ENCODE results near the gene PDE9A.

The PDE9A gene

DNA sequence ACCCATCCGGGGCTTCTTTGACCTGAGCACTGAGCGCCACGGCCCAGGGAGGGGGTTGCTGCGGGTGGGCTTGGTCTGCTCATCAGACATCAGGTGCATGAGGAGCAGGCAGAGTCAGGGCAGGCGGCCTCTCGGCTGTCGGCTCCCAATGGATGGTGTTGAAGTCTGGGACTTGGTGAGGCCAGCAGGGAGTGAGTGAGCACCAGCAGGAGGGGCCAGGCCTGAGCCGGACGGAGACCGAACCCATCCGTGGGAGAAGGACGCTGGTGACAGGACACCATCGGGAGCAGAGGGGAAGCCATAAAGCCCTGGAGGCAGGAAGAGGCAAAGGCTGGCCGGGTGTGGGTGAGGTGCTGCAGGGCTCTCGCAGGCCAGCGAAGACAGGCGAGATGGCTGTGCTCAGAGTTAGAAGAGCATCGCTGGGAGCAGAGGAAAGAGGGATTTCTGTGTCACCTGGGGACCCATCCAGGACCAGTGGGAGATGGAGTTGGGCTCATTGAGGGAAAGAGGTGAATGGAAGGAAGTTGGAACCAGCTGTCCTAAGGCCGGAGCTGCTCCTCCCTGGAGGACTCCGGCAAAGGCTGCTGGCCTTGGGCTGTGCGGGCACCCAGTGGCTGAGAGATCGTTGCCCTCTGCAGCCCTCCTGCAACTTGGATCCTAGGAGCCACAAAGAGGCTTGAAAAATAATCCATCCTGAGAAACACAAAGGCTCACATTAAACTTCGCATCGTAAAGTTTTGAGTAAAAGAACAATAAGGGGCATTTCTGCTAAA, 49.9 kb downstream of the PDE9A start:
- H3K4me1 ChIP-seq (ENCODE audit: low read length): no peaks in the 10 kb centered on the region
- DNase-seq: no peak
- no peaks in the 10 kb centered on the region for H3F3A ChIP-seq (ENCODE audit: insufficient read depth, low read length)
- H3K9me3 ChIP-seq (replicated peaks; ENCODE audit: insufficient read depth, low read length): no peaks in the 10 kb centered on the region
- H2AFZ ChIP-seq (ENCODE audit: low read length): no peak overlapping the region
- H3K36me3 ChIP-seq (replicated peaks; ENCODE audit: insufficient read depth, low read length): no peaks in the 10 kb centered on the region
- H4K20me1 ChIP-seq (ENCODE audit: insufficient read depth, low read length): no peaks in the 10 kb centered on the region
- no peak overlapping the region for H3K27ac ChIP-seq (ENCODE audit: low read length)
- H3K9ac ChIP-seq (ENCODE audit: low read length): no peak overlapping the region
- peaks cover 100% of the 10 kb centered on the region for H3K27me3 ChIP-seq (replicated peaks; ENCODE audit: insufficient read depth, low read length)
- H3K79me2 ChIP-seq (ENCODE audit: low read length): no peaks in the 10 kb centered on the region
- H3K9me2 ChIP-seq (replicated peaks; ENCODE audit: insufficient read depth, low read length): no peaks in the 10 kb centered on the region
- no peak overlapping the region for H3K4me2 ChIP-seq (ENCODE audit: low read depth, low read length)
- no peak overlapping the region for H3K4me3 ChIP-seq (ENCODE audit: low read length)
- no peak for TF ChIP-seq EZH2phosphoT487 (IDR thresholded peaks at IDR 0.05; ENCODE audit: low read length)
- TF ChIP-seq CTCF (IDR thresholded peaks at IDR 0.05; ENCODE audit: low read length): no peak
- no peak for TF ChIP-seq EZH2 (optimal IDR thresholded peaks at IDR 0.05; ENCODE audit: low read depth, low read length)

GRCh38 chr21:42703965-42704364, 50.5 kb downstream of the PDE9A start:
- TF ChIP-seq EZH2phosphoT487 (IDR thresholded peaks at IDR 0.05; ENCODE audit: low read length) (no peak), EZH2 (optimal IDR thresholded peaks at IDR 0.05; ENCODE audit: low read depth, low read length) (peak; percentile 55), CTCF (IDR thresholded peaks at IDR 0.05; ENCODE audit: low read length) (no peak)
- Histone ChIP-seq H3K27ac (ENCODE audit: low read length) (no peak overlapping the region), H3K9me2 (replicated peaks; ENCODE audit: insufficient read depth, low read length) (no peaks in the 10 kb centered on the region), H2AFZ (ENCODE audit: low read length) (no peak overlapping the region), H3K4me1 (ENCODE audit: low read length) (no peaks in the 10 kb centered on the region), H3K4me3 (ENCODE audit: low read length) (no peak overlapping the region), H3K79me2 (ENCODE audit: low read length) (no peaks in the 10 kb centered on the region), H3K36me3 (replicated peaks; ENCODE audit: insufficient read depth, low read length) (no peaks in the 10 kb centered on the region), H3K9me3 (replicated peaks; ENCODE audit: insufficient read depth, low read length) (no peaks in the 10 kb centered on the region), H3K9ac (ENCODE audit: low read length) (no peak overlapping the region), H3K4me2 (ENCODE audit: low read depth, low read length) (no peak overlapping the region), H3K27me3 (replicated peaks; ENCODE audit: insufficient read depth, low read length) (peaks cover 100% of the 10 kb centered on the region), H3F3A (ENCODE audit: insufficient read depth, low read length) (no peaks in the 10 kb centered on the region), H4K20me1 (ENCODE audit: insufficient read depth, low read length) (no peaks in the 10 kb centered on the region)
- DNase-seq: no peak

GRCh38 chr21:42704861-42705260, 51.4 kb downstream of the PDE9A start:
- Histone ChIP-seq H2AFZ (ENCODE audit: low read length) (no peak overlapping the region), H3K36me3 (replicated peaks; ENCODE audit: insufficient read depth, low read length) (no peaks in the 10 kb centered on the region), H3K79me2 (ENCODE audit: low read length) (no peaks in the 10 kb centered on the region), H3K4me2 (ENCODE audit: low read depth, low read length) (no peak overlapping the region), H3K4me3 (ENCODE audit: low read length) (no peak overlapping the region), H3K9me2 (replicated peaks; ENCODE audit: insufficient read depth, low read length) (no peaks in the 10 kb centered on the region), H3K27ac (ENCODE audit: low read length) (no peak overlapping the region), H3K9me3 (replicated peaks; ENCODE audit: insufficient read depth, low read length) (no peaks in the 10 kb centered on the region), H3K9ac (ENCODE audit: low read length) (no peak overlapping the region), H3K27me3 (replicated peaks; ENCODE audit: insufficient read depth, low read length) (peaks cover 99% of the 10 kb centered on the region), H3K4me1 (ENCODE audit: low read length) (no peaks in the 10 kb centered on the region), H4K20me1 (ENCODE audit: insufficient read depth, low read length) (no peaks in the 10 kb centered on the region), H3F3A (ENCODE audit: insufficient read depth, low read length) (no peaks in the 10 kb centered on the region)
- TF ChIP-seq CTCF (IDR thresholded peaks at IDR 0.05; ENCODE audit: low read length) (no peak), EZH2 (optimal IDR thresholded peaks at IDR 0.05; ENCODE audit: low read depth, low read length) (no peak), EZH2phosphoT487 (IDR thresholded peaks at IDR 0.05; ENCODE audit: low read length) (no peak)
- DNase-seq: no peak
